HPDE6-E6E7 (cell line): ENCODE data around the gene CHRM5.
"Not testable (repeated sequence)": the region's sequence is repeated elsewhere in the genome, so short reads cannot be mapped to it uniquely, and the experiment has no call there.

Source experiments
- DNase-seq: peaks from one replicate; pipeline ENCODE4 v3.0.0; 2011; ENCODE audit warnings: missing footprints; ENCODE audit errors: extremely low spot score

The CHRM5 gene

GRCh38 chr15:34038871-34039789 lies 70.8 kb downstream of the CHRM5 start, which contains the start of gene AVEN:
TSS of gene AVEN (minus strand) at chr15:34039204. CDS start at chr15:34039046, 158 bp downstream.
- DNase-seq, result peak; percentile 22

- DNase-seq, result no peak
Measured at GRCh38 chr15:34039790-34040113, 71.5 kb downstream of the CHRM5 start.

DNA sequence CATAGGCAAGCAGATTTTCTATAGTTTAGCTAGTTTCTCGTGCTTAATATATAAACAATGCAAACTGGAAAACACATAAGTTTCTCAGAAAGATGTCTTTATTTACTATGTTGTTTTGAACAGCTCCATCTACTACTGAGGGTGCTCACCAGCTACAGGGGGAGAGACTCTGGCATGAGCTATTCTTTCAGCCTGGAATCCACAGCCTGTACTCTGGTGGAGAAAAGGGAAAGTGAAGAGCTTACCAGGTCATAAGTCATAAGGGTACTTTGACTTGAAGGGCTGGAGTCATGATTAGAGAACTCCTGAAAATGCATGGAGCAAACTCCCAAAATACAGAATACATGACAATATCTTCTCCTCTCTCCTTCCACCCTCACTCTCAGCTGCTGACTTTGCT lies 75.1 kb downstream of the CHRM5 start:
- no peak for DNase-seq

DNA sequence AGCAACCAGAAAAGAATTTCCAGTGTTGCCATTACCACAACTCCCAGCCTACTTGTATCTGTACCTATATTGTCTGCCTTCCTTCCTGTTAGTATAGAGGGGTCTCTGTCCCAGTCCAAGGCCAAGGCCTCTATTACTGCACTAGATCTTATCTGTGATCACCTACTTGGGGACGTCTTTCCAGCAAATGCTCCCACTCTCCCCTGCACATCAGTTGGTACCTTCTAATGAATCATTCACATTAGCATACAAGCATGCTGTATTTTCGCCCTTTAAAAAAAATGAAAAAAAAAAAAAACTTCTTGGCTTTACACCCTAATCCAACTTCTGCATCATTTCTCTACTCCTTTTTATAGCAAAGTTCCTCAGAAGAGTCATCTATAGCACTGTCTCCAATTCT lies 75.5 kb downstream of the CHRM5 start:
- DNase-seq, result no peak

GRCh38 chr15:34046471-34047145 lies 78.3 kb downstream of the CHRM5 start:
- no peak for DNase-seq

GRCh38 chr15:34047893-34048775 lies 79.8 kb downstream of the CHRM5 start:
- DNase-seq, result no peak

DNA sequence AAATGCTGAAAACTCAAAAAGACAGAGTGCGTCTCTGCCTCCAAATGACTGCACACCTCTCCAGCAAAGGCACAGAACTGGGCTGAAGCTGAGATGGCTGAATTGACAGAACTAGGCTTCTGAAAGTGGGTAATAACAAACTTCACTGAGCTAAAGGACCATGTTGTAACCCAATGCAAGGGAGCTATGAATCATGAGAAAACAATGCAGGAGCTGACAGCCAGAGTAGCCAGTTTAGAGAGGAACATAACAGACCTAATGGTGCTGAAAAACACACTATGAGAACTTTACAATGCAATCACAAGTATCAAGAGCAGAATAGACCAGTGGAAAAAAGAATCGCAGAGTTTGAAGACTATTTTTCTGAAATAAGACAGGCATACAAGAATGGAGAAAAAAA lies 80.8 kb downstream of the CHRM5 start:
- no peak for DNase-seq

DNA sequence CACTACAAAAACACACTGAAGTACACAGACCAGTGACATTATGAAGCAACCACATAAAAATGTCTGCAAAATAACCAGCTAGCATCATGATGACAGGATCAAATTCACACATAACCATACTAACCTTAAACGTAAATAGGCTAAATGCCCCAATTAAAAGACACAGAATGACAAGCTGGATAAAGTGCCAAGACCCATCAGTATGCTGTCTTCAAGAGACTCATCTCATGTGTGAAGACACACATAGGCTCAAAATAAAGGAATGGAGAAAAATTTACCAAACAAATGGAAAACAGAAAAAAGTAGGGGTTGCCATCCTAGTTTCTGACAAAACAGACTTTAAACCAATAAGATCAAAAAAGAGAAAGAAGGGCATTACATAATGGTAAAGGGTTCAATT lies 82.1 kb downstream of the CHRM5 start:
- DNase-seq, result not testable (repeated sequence)

DNA sequence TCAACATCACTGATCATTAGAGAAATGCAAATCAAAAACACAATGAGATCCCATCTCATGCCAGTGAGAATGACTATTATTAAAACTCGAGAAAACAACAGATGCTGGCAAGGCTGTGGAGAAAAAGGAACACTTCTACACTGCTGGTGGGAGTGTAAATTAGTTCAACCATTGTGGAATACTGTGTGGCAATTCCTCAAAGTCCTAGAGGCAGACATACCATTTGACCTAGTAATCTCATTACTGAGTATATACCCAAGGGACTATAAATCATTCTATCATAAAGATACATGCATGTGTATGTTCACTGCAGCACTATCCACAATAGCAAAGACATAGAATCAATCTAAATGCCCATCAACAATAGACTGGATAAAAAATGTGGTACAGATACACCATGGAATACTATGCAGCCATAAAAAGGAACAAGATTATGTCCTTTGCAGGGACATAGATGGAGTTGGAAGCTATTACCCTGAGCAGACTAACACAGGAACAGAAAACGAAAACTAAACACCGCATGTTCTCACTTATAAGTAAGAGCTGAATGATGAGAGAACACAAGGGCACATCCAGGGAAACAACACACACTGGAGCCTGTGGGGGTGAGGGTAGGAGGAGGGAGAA lies 85.9 kb downstream of the CHRM5 start:
- DNase-seq, result no peak

- no peak for DNase-seq
Measured at GRCh38 chr15:34055868-34056595, 87.7 kb downstream of the CHRM5 start.

DNA sequence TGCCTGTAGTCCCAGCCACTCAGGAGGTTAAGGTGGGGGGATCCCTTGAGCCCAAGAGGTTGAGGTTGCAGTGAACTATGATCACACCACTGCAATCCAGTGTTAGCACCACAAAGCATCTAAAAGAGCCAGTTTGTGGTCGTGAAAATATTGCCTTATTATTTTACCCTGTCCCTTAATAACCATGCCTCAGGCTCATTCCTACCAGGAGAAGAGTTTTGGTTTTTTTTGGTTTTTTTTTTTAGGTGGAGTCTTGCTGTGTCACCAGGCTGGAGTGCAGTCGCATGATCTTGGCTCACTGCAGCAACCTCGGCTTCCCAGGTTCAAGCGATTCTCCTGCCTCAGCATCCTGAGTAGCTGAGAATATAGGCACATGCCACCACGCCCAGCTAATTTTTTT lies 88.6 kb downstream of the CHRM5 start:
- no peak for DNase-seq

- no peak for DNase-seq
Measured at GRCh38 chr15:34059476-34059875, 91.2 kb downstream of the CHRM5 start.

DNA sequence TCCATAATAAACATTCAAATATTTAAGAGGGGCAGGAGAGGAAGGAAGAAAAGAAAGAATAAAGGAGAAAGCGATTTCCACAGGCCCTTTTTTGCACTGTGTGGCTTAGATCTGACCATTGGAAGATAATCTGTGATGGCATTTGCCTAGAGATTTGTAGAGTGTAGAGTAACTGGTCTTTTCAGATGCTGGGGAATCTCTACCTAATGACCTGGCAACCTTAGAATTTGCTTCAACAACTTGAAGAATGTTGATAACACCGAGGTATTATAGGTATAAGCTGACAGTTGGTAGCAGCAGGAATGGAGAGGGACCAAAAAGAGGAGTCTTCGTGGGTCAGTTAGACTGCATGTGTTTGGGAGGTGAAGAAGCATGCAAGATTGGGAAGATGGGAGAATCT lies 91.6 kb downstream of the CHRM5 start:
- DNase-seq, result no peak

GRCh38 chr15:34064438-34064837 lies 96.1 kb downstream of the CHRM5 start:
- no peak for DNase-seq

- no peak for DNase-seq
Measured at GRCh38 chr15:34065261-34065660, 97.0 kb downstream of the CHRM5 start.

- DNase-seq, result peak; percentile 10
Measured at GRCh38 chr15:34065941-34066340, 97.6 kb downstream of the CHRM5 start.

DNA sequence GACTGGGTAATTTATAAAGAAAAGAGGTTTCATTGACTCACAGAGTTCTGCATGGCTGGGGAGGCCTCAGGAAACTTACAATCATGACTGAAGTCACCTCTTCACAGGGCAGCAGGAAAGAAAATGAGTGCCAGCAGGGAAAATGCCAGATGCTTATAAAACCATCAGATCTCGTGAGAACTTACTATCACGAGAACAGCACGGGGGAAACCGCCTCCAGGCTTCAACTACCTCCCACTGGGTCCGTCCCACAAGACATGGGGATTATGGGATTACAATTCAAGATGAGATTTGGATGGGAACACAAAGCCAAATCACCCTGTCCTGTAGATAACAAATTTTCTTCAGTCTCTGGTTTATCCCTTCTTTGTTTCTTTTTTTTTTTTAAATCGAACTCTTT lies 101.7 kb downstream of the CHRM5 start:
- DNase-seq, result no peak

DNA sequence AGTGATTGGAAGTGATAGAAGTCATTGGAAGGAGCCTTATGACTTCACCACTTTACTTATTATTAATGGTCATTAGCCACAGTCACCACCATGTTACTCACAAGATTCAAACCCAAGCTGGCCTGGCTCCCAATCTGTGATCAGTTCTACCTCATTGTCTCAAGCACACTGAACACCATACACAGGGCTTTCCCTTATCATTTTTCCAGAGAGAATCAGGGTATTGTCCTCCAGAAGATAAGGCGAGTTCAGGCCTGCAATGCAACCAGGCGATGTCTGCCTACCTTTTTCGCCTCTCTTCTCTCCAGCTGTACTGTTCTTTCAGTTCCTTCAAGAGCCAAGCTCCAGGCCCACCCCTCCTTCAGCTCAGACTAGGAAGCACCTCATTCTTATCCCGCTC lies 108.5 kb downstream of the CHRM5 start:
- no peak for DNase-seq

GRCh38 chr15:34078900-34079299 lies 110.6 kb downstream of the CHRM5 start:
- DNase-seq, result no peak

DNA sequence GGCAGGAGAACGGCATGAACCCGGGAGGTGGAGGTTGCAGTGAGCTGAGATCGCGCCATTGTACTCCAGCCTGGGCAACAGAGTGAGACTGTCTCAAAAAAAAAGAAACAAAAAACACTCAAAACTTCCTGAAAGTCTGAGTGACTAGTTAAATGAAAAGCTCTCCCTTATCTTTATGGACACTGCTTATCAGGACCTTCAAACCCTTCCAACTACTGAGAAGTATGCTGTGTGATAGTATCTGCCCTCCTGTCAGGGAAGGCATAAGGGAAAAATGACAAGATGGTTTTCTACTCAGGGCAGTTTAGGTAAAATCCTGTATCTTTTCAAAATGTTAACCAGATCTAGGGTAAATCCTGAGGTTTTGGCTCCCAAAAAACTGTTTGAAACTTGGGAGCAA lies 111.6 kb downstream of the CHRM5 start:
- no peak for DNase-seq

- DNase-seq, result no peak
Measured at GRCh38 chr15:34084086-34084485, 115.8 kb downstream of the CHRM5 start.
